Subcutaneous adipose tissue (tissue), 4 donors: Measurements from ENCODE around the gene RNF135. TPM values are rescaled to one million over a fixed set of nuclear protein-coding genes. Genes with fewer than 3 reads are reported as not detected.

Source experiments
- small RNA-seq: library from RNA; depleted of rRNA; stranded (forward); fragments of <200 nt; gene quantifications from one replicate; pipeline ENCODE3, GENCODE V24; 2016
- total RNA-seq, 4 donors: library from RNA; depleted of rRNA; stranded (reverse); fragments of >200 nt; gene quantifications; one replicate each; pipeline ENCODE4 v1.1.0, GENCODE V29; 2016
- TF ChIP-seq, protein P1 (sequence below): fragments of 450-650 bp; IDR thresholded peaks from one replicate; pipeline ENCODE4 v1.5.1; 2016; ENCODE audit warnings: low read depth, mild to moderate bottlenecking, control low read depth, antibody characterized with exemption, moderate library complexity

The RNF135 gene
- total RNA-seq, 4 donors from 2014 or later, result 20.7 to 55.4 (median 42.9) TPM

DNA sequence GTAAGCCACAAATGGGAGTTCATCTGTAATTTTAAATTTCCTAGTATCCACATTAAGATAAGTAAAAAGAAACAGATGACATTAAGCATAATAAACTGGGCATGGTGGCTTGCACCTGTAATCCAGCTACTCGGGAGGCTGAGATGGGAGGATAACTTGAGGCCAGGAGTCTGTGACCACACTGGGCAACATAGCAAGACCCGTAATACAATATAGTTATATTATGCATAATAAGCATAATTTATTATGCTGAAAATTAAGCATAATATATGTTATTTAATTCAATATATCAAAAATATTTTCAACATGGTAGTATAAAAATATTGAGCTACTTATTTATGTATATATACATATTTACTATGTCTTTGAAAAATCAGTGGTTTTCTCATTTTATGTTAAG is 48.2 kb downstream of the RNF135 start:
- TF ChIP-seq, protein P1, sequence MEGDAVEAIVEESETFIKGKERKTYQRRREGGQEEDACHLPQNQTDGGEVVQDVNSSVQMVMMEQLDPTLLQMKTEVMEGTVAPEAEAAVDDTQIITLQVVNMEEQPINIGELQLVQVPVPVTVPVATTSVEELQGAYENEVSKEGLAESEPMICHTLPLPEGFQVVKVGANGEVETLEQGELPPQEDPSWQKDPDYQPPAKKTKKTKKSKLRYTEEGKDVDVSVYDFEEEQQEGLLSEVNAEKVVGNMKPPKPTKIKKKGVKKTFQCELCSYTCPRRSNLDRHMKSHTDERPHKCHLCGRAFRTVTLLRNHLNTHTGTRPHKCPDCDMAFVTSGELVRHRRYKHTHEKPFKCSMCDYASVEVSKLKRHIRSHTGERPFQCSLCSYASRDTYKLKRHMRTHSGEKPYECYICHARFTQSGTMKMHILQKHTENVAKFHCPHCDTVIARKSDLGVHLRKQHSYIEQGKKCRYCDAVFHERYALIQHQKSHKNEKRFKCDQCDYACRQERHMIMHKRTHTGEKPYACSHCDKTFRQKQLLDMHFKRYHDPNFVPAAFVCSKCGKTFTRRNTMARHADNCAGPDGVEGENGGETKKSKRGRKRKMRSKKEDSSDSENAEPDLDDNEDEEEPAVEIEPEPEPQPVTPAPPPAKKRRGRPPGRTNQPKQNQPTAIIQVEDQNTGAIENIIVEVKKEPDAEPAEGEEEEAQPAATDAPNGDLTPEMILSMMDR, result no peak

DNA sequence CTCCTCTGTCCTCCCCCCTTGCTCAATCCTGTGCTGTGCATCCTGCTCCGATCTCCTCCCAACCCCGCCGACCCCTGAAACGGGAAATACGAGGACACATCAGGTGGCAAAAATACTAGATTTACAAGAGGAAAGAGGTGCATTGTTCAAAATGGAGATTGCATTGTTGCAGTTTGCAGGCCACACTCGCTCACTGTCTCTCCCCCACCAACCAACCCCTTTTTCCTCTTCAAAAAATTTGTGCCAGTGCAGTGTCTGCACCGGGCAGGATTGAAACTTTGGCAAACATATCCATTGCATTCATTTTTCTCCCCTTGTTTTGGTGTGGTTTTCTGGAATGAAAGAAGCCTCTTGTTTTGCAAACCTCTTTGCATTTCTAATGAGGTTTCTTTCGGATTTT is 61.0 kb downstream of the RNF135 start:
- TF ChIP-seq, protein P1, result no peak

- TF ChIP-seq, protein P1, result no peak
Observed at GRCh38 chr17:31048142-31048541, 77.3 kb downstream of the RNF135 start.

GRCh38 chr17:31048780-31049179 is 77.9 kb downstream of the RNF135 start:
- TF ChIP-seq, protein P1, result no peak

Small RNA genes lying within 50 kb of the gene (small RNA-seq; reads per million reads assigned to genes)
- gene AC138207.3, result not detected
- not detected for gene RN7SL138P

Other genes starting within 250 kb of the RNF135 start
- 10 to 100 TPM; 13.7 to 23.3 (median 15.1) TPM for gene CRLF3, start 146.3 kb upstream of the RNF135 start, total RNA-seq
- gene ATAD5, start 139.1 kb upstream of the RNF135 start, total RNA-seq, result 1 to 10 TPM; 1.5 to 2.9 (median 1.9) TPM
- 10 to 100 TPM in 3 of 4 donors, 1 to 10 TPM in 1; 5.7 to 24.6 (median 10.6) TPM for gene TEFM, start 64.8 kb upstream of the RNF135 start, total RNA-seq
- gene ADAP2, start 49.1 kb upstream of the RNF135 start, total RNA-seq, result 10 to 100 TPM; 26.6 to 86.9 (median 44.4) TPM
- gene NF1, start 123.9 kb downstream of the RNF135 start, total RNA-seq, result 10 to 100 TPM; 61.4 to 81.2 (median 66.6) TPM